ENCODE results near the gene ARNT2.
"Not testable (repeated sequence)": the region's sequence is repeated elsewhere in the genome, so short reads cannot be mapped to it uniquely, and the experiment has no call there.

- TF ChIP-seq POLR2A, CTCF (IDR thresholded peaks at IDR 0.05): not testable (repeated sequence)
These were observed 13.2 kb upstream of the ARNT2 start for GRCh38 chr15:80390942-80391341.

All from testis (tissue), 2 donors.